OCI-LY3 (cell line): Measurements from ENCODE around the gene SULF2.
A peak's percentile ranks its signal among the peaks of the same experiment; 100 is the strongest.

Experiments
- H2AFZ ChIP-seq: fragments of 200-600, 300-600 bp; shearing (Covaris generic); 2 replicates; pipeline ENCODE4 v1.6.0; 2014; ENCODE audit warnings: antibody characterized with exemption, low read depth, low read length
- H3K27ac ChIP-seq: fragments of 200-600, 300-600 bp; sonication (generic); 2 replicates; pipeline ENCODE4 v1.5.1; 2014; ENCODE audit warnings: mild to moderate bottlenecking, low read length, moderate library complexity, mixed read lengths
- H3K27me3 ChIP-seq: fragments of 200-600, 300-600 bp; sonication (generic); 2 replicates; pipeline ENCODE4 v1.6.1; 2014; ENCODE audit warnings: low read depth, low read length, mixed read lengths
- H3K36me3 ChIP-seq: fragments of 200-600, 300-600 bp; sonication (generic); replicated peaks from 2 replicates; pipeline ENCODE3; 2014; ENCODE audit warnings: low read depth, low read length, mixed read lengths
- H3K4me1 ChIP-seq: fragments of 300-600, 200-600 bp; sonication (generic); 2 replicates; pipeline ENCODE4 v1.6.1; 2014; ENCODE audit warnings: low read length, mixed read lengths
- H3K4me2 ChIP-seq: fragments of 200-600, 300-600 bp; sonication (generic); 2 replicates; pipeline ENCODE4 v1.6.1; 2014; ENCODE audit warnings: low read length, mixed read lengths
- H3K4me3 ChIP-seq: fragments of 300-600, 200-600 bp; sonication (generic); 2 replicates; pipeline ENCODE4 v1.5.1; 2014; ENCODE audit warnings: antibody characterized with exemption, mild to moderate bottlenecking, low read length, moderate library complexity
- H3K79me2 ChIP-seq: fragments of 300-600, 200-600 bp; shearing (Covaris generic); 2 replicates; pipeline ENCODE4 v1.6.1; 2014; ENCODE audit warnings: mild to moderate bottlenecking, low read length, mixed read lengths
- H3K9ac ChIP-seq: fragments of 300-600, 200-600 bp; shearing (Covaris generic); 2 replicates; pipeline ENCODE4 v1.6.0; 2014; ENCODE audit warnings: mild to moderate bottlenecking, low read length, moderate library complexity
- H3K9me3 ChIP-seq: fragments of 200-600, 300-600 bp; shearing (Covaris generic); 2 replicates; pipeline ENCODE4 v1.6.1; 2014; ENCODE audit warnings: low read length, mixed read lengths; ENCODE audit not compliant: insufficient read depth
- H4K20me1 ChIP-seq: fragments of 200-600, 300-600 bp; sonication (generic); 2 replicates; pipeline ENCODE4 v1.6.1; 2016; ENCODE audit warnings: low read length, mixed read lengths; ENCODE audit not compliant: insufficient read depth
- CTCF ChIP-seq: fragments of 200-600, 300-600 bp; sonication (generic); IDR thresholded peaks from 2 replicates; pipeline ENCODE4 v1.5.1; 2014; ENCODE audit warnings: antibody characterized with exemption, low read length, low read depth
- EZH2phosphoT487 ChIP-seq: fragments of 200-600 bp; shearing (Covaris generic); IDR thresholded peaks from 2 replicates; pipeline ENCODE4 v1.6.1; 2018; ENCODE audit warnings: antibody characterized with exemption, mixed run types, low read depth

The SULF2 gene

GRCh38 chr20:47789081-47789763 lies 3.9 kb upstream of the SULF2 start:
- Histone ChIP-seq H3K27ac (no peak overlapping the region), H3K36me3 (no peaks in the 10 kb centered on the region), H2AFZ (no peak overlapping the region), H3K79me2 (no peaks in the 10 kb centered on the region), H3K27me3 (peaks cover 17% of the 10 kb centered on the region; the same call in 1 of the 2 replicates), H3K4me2 (no peak overlapping the region), H3K4me1 (no peaks in the 10 kb centered on the region), H3K9me3 (no peaks in the 10 kb centered on the region), H3K4me3 (no peak overlapping the region), H3K9ac (no peak overlapping the region), H4K20me1 (no peaks in the 10 kb centered on the region)
- TF ChIP-seq CTCF (no peak), EZH2phosphoT487 (no peak)

GRCh38 chr20:47788741-47789080 lies 3.4 kb upstream of the SULF2 start:
- Histone ChIP-seq H3K36me3 (no peaks in the 10 kb centered on the region), H3K27ac (no peak overlapping the region), H2AFZ (no peak overlapping the region), H3K79me2 (no peaks in the 10 kb centered on the region), H3K4me3 (no peak overlapping the region), H3K4me1 (no peaks in the 10 kb centered on the region), H3K27me3 (peaks cover 17% of the 10 kb centered on the region; the same call in 1 of the 2 replicates), H3K9me3 (no peaks in the 10 kb centered on the region), H3K9ac (no peak overlapping the region), H3K4me2 (no peak overlapping the region), H4K20me1 (no peaks in the 10 kb centered on the region)
- TF ChIP-seq CTCF = no peak
- TF ChIP-seq EZH2phosphoT487 = no peak

- no peak overlapping the region for H2AFZ ChIP-seq
- no peak overlapping the region for H3K9ac ChIP-seq
- H3K79me2 ChIP-seq = no peaks in the 10 kb centered on the region
- no peaks in the 10 kb centered on the region for H3K4me1 ChIP-seq
- peaks cover 17% of the 10 kb centered on the region; the same call in 1 of the 2 replicates for H3K27me3 ChIP-seq
- no peak overlapping the region for H3K4me2 ChIP-seq
- no peak overlapping the region for H3K4me3 ChIP-seq
- no peaks in the 10 kb centered on the region for H4K20me1 ChIP-seq
- H3K36me3 ChIP-seq = no peaks in the 10 kb centered on the region
- no peaks in the 10 kb centered on the region for H3K9me3 ChIP-seq
- TF ChIP-seq CTCF = no peak
- no peak overlapping the region for H3K27ac ChIP-seq
Measured at GRCh38 chr20:47786765-47787107, 1.5 kb upstream of the SULF2 start.

- Histone ChIP-seq H3K36me3 (no peaks in the 10 kb centered on the region), H3K9ac (no peak overlapping the region), H3K4me1 (no peaks in the 10 kb centered on the region), H3K27ac (no peak overlapping the region), H3K9me3 (no peaks in the 10 kb centered on the region), H3K4me3 (no peak overlapping the region), H4K20me1 (no peaks in the 10 kb centered on the region), H2AFZ (no peak overlapping the region), H3K27me3 (peaks cover 17% of the 10 kb centered on the region; the same call in 1 of the 2 replicates), H3K79me2 (no peaks in the 10 kb centered on the region), H3K4me2 (no peak overlapping the region)
- TF ChIP-seq EZH2phosphoT487 = no peak
- TF ChIP-seq CTCF = peak; percentile 40
Measured at GRCh38 chr20:47785854-47786764, 828 bp upstream of the SULF2 start.
